ENCODE data around the gene LYPLAL1. TPM values are rescaled to one million over a fixed set of nuclear protein-coding genes. Genes with fewer than 3 reads are reported as not detected.

Gene LYPLAL1
- polyA plus RNA-seq, 2 donors, result 14.3 to 36.3 TPM

- WGBS, 2 donors, result 46 to 49% methylated on average over 4 of the region's 4 CpGs
- Histone ChIP-seq H3K27me3 (ENCODE audit: control insufficient read depth in 1 of 2, insufficient read depth in 2 of 2, low read length in 2 of 2) (no peaks in the 10 kb centered on the region), H3K27ac (ENCODE audit: low read depth in 2 of 2, low read length in 1 of 2) (no peak overlapping the region), H3K36me3 (ENCODE audit: control insufficient read depth in 2 of 2, insufficient read depth in 2 of 2, low read length in 1 of 2) (no peaks in the 10 kb centered on the region), H3K4me1 (ENCODE audit: control insufficient read depth in 2 of 2, insufficient read depth in 2 of 2, low read length in 1 of 2) (no peaks in the 10 kb centered on the region), H3K9me3 (ENCODE audit: control insufficient read depth in 2 of 2, insufficient read depth in 1 of 2, low read depth in 1 of 2, low read length in 1 of 2) (no peaks in the 10 kb centered on the region), H3K4me3 (ENCODE audit: low read depth in 1 of 2, low read length in 2 of 2) (no peak overlapping the region)
Observed at GRCh38 chr1:219159946-219160645, 13.6 kb upstream of the LYPLAL1 start.

DNA sequence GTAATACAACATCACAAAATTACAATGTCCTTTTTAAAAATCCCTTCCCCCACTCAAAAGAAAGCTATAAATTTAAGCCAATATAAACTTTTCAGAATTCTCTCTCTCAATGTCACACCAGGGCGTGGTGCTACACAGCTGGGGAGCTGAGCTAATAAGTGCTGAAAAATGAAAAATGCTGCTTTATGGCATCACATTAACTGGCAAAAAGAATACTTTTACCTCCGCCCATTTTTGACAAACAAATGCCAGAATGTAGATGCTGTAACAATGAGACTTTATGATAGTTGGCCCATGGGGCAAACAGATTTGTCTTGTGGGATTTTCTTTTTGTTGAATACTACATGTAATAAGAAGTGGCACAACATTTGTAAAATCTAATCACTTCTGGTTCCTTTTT is 12.7 kb upstream of the LYPLAL1 start:
- WGBS, 2 donors, result 54 to 62% methylated on average over 2 of the region's 2 CpGs
- no peaks in the 10 kb centered on the region for H3K27me3 ChIP-seq (ENCODE audit: control insufficient read depth in 1 of 2, insufficient read depth in 2 of 2, low read length in 2 of 2)
- no peaks in the 10 kb centered on the region for H3K9me3 ChIP-seq (ENCODE audit: control insufficient read depth in 2 of 2, insufficient read depth in 1 of 2, low read depth in 1 of 2, low read length in 1 of 2)
- H3K4me1 ChIP-seq (ENCODE audit: control insufficient read depth in 2 of 2, insufficient read depth in 2 of 2, low read length in 1 of 2), result no peaks in the 10 kb centered on the region
- H3K36me3 ChIP-seq (ENCODE audit: control insufficient read depth in 2 of 2, insufficient read depth in 2 of 2, low read length in 1 of 2), result no peaks in the 10 kb centered on the region
- no peak overlapping the region for H3K27ac ChIP-seq (ENCODE audit: low read depth in 2 of 2, low read length in 1 of 2)
- no peak overlapping the region for H3K4me3 ChIP-seq (ENCODE audit: low read depth in 1 of 2, low read length in 2 of 2)

DNA sequence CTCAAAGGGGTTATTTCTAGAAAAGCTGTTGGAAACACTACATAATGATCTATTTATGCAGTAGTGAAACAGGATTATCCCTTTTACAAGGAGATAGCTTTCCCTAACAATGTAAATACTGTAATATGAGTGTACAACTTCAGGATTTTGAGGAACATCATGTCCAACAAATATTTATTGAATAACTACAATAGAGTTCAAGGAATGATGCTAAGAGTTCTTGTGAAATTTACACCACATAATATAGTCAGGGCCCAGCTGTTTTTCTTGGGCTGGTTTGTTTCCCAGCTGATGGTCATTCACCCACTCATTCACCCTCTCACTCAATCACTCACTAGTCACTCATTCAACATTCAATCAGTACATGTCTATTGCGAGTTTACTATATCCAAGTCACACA is 12.3 kb upstream of the LYPLAL1 start:
- no peak overlapping the region for H3K4me3 ChIP-seq (ENCODE audit: low read depth in 1 of 2, low read length in 2 of 2)
- H3K9me3 ChIP-seq (ENCODE audit: control insufficient read depth in 2 of 2, insufficient read depth in 1 of 2, low read depth in 1 of 2, low read length in 1 of 2), result no peaks in the 10 kb centered on the region
- H3K36me3 ChIP-seq (ENCODE audit: control insufficient read depth in 2 of 2, insufficient read depth in 2 of 2, low read length in 1 of 2), result no peaks in the 10 kb centered on the region
- no peaks in the 10 kb centered on the region for H3K27me3 ChIP-seq (ENCODE audit: control insufficient read depth in 1 of 2, insufficient read depth in 2 of 2, low read length in 2 of 2)
- no peak overlapping the region for H3K27ac ChIP-seq (ENCODE audit: low read depth in 2 of 2, low read length in 1 of 2)
- no peaks in the 10 kb centered on the region for H3K4me1 ChIP-seq (ENCODE audit: control insufficient read depth in 2 of 2, insufficient read depth in 2 of 2, low read length in 1 of 2)
- WGBS, 2 donors, result 92 to 98% methylated on average over 1 of the region's 1 CpG

DNA sequence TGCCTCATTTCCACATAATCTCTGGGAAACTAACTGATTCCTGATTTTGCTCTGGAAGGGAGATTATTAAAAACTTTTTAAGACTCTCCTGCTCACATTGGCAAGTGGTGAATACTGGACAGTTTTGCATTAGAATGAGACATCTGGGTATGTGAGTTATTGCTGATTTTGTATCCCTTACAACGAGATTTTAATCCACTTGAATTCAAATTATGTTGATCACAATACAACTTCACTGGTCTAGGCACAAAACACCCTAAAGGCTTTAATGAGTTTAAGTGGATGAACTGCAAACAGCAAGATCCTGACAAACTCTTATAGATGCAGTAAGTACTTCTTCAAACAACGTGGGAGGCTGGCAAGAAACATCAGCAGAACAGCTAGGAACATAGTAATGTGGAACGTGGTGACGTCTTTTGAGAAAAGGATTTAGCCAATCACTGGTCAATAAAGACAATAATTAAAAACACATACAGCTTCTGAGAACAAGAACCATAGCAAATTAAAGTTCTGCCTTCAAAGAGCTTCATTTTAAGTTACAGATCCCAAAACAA is 10.2 kb upstream of the LYPLAL1 start:
- no peaks in the 10 kb centered on the region for H3K36me3 ChIP-seq (ENCODE audit: control insufficient read depth in 2 of 2, insufficient read depth in 2 of 2, low read length in 1 of 2)
- H3K27ac ChIP-seq (ENCODE audit: low read depth in 2 of 2, low read length in 1 of 2), result no peak overlapping the region
- no peaks in the 10 kb centered on the region for H3K27me3 ChIP-seq (ENCODE audit: control insufficient read depth in 1 of 2, insufficient read depth in 2 of 2, low read length in 2 of 2)
- no peaks in the 10 kb centered on the region for H3K9me3 ChIP-seq (ENCODE audit: control insufficient read depth in 2 of 2, insufficient read depth in 1 of 2, low read depth in 1 of 2, low read length in 1 of 2)
- no peaks in the 10 kb centered on the region for H3K4me1 ChIP-seq (ENCODE audit: control insufficient read depth in 2 of 2, insufficient read depth in 2 of 2, low read length in 1 of 2)
- no peak overlapping the region for H3K4me3 ChIP-seq (ENCODE audit: low read depth in 1 of 2, low read length in 2 of 2)
- 82 to 87% methylated on average over 4 of the region's 4 CpGs for WGBS, 2 donors

DNA sequence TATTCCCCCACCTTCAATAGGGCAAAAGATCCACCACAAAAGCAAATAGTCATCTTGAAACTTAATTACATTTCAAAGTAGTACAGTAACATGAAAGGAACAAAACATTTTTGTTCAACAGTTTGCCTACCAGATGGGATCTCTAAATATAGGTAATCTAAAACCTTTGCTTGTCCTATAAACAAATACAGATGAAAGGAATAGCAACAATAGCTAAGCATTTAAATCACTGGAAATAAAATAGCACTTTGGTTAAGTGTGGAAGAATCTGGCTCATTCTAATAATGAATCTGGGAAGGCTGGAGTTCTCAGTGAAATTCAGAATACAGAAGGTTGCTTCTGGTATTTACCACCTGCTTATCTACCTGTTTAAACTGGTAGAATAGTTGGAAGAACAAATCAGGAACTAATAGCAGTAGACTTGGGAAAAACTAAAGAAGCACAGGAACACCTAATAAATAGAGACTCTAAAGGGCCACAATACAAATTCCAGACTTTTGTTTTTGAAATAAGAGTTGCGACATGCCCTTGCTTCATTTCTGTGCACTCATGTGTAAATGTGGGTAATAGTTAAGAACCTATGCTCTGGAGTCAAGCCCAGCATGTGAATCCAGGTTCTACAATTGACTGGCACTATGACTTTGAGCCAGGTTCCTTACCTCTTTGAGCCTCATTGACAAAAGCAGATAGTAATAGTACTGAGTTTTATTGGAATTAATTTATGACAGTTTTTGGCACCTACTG is 2.3 kb upstream of the LYPLAL1 start:
- 59 to 64% methylated on average over 1 of the region's 1 CpG for WGBS, 2 donors
- Histone ChIP-seq H3K27ac (ENCODE audit: low read depth in 2 of 2, low read length in 1 of 2) (no peak overlapping the region), H3K9me3 (ENCODE audit: control insufficient read depth in 2 of 2, insufficient read depth in 1 of 2, low read depth in 1 of 2, low read length in 1 of 2) (no peaks in the 10 kb centered on the region), H3K4me1 (ENCODE audit: control insufficient read depth in 2 of 2, insufficient read depth in 2 of 2, low read length in 1 of 2) (no peaks in the 10 kb centered on the region), H3K36me3 (ENCODE audit: control insufficient read depth in 2 of 2, insufficient read depth in 2 of 2, low read length in 1 of 2) (no peaks in the 10 kb centered on the region), H3K27me3 (ENCODE audit: control insufficient read depth in 1 of 2, insufficient read depth in 2 of 2, low read length in 2 of 2) (no peaks in the 10 kb centered on the region), H3K4me3 (ENCODE audit: low read depth in 1 of 2, low read length in 2 of 2) (no peak overlapping the region)

- Histone ChIP-seq H3K4me3 (ENCODE audit: low read depth in 1 of 2, low read length in 2 of 2) (no peak overlapping the region), H3K27ac (ENCODE audit: low read depth in 2 of 2, low read length in 1 of 2) (no peak overlapping the region), H3K4me1 (ENCODE audit: control insufficient read depth in 2 of 2, insufficient read depth in 2 of 2, low read length in 1 of 2) (peaks cover 0 to 3% of the 10 kb centered on the region in 2 donors), H3K9me3 (ENCODE audit: control insufficient read depth in 2 of 2, insufficient read depth in 1 of 2, low read depth in 1 of 2, low read length in 1 of 2) (no peaks in the 10 kb centered on the region), H3K36me3 (ENCODE audit: control insufficient read depth in 2 of 2, insufficient read depth in 2 of 2, low read length in 1 of 2) (no peaks in the 10 kb centered on the region), H3K27me3 (ENCODE audit: control insufficient read depth in 1 of 2, insufficient read depth in 2 of 2, low read length in 2 of 2) (no peaks in the 10 kb centered on the region)
- WGBS, 2 donors, result 94 to 95% methylated on average over 2 of the region's 2 CpGs
Observed at GRCh38 chr1:219172821-219173220, 857 bp upstream of the LYPLAL1 start.

GRCh38 chr1:219173434-219173757 is 282 bp upstream of the LYPLAL1 start:
- WGBS, 2 donors, result 32 to 34% methylated on average over 6 of the region's 6 CpGs
- no peaks in the 10 kb centered on the region for H3K27me3 ChIP-seq (ENCODE audit: control insufficient read depth in 1 of 2, insufficient read depth in 2 of 2, low read length in 2 of 2)
- peaks cover 0 to 4% of the 10 kb centered on the region in 2 donors for H3K4me1 ChIP-seq (ENCODE audit: control insufficient read depth in 2 of 2, insufficient read depth in 2 of 2, low read length in 1 of 2)
- no peaks in the 10 kb centered on the region for H3K9me3 ChIP-seq (ENCODE audit: control insufficient read depth in 2 of 2, insufficient read depth in 1 of 2, low read depth in 1 of 2, low read length in 1 of 2)
- H3K36me3 ChIP-seq (ENCODE audit: control insufficient read depth in 2 of 2, insufficient read depth in 2 of 2, low read length in 1 of 2), result no peaks in the 10 kb centered on the region
- peak overlapping the region; percentile 91 to 94 for H3K27ac ChIP-seq (ENCODE audit: low read depth in 2 of 2, low read length in 1 of 2)
- peak overlapping the region; percentile 80 to 83 for H3K4me3 ChIP-seq (ENCODE audit: low read depth in 1 of 2, low read length in 2 of 2)

GRCh38 chr1:219174460-219175211 is 958 bp downstream of the LYPLAL1 start:
- Histone ChIP-seq H3K27ac (ENCODE audit: low read depth in 2 of 2, low read length in 1 of 2) (peak overlapping the region; percentile 86 to 94), H3K4me1 (ENCODE audit: control insufficient read depth in 2 of 2, insufficient read depth in 2 of 2, low read length in 1 of 2) (peaks cover 0 to 4% of the 10 kb centered on the region in 2 donors), H3K27me3 (ENCODE audit: control insufficient read depth in 1 of 2, insufficient read depth in 2 of 2, low read length in 2 of 2) (no peaks in the 10 kb centered on the region), H3K9me3 (ENCODE audit: control insufficient read depth in 2 of 2, insufficient read depth in 1 of 2, low read depth in 1 of 2, low read length in 1 of 2) (no peaks in the 10 kb centered on the region), H3K4me3 (ENCODE audit: low read depth in 1 of 2, low read length in 2 of 2) (peak overlapping the region; percentile 80 to 83), H3K36me3 (ENCODE audit: control insufficient read depth in 2 of 2, insufficient read depth in 2 of 2, low read length in 1 of 2) (no peaks in the 10 kb centered on the region)
- 13 to 15% methylated on average over 11 of the region's 11 CpGs for WGBS, 2 donors

- no peaks in the 10 kb centered on the region for H3K27me3 ChIP-seq (ENCODE audit: control insufficient read depth in 1 of 2, insufficient read depth in 2 of 2, low read length in 2 of 2)
- H3K27ac ChIP-seq (ENCODE audit: low read depth in 2 of 2, low read length in 1 of 2), result peak overlapping the region; percentile 34 to 94
- peaks cover 0 to 4% of the 10 kb centered on the region in 2 donors for H3K4me1 ChIP-seq (ENCODE audit: control insufficient read depth in 2 of 2, insufficient read depth in 2 of 2, low read length in 1 of 2)
- 65 to 73% methylated on average over 3 of the region's 3 CpGs for WGBS, 2 donors
- H3K9me3 ChIP-seq (ENCODE audit: control insufficient read depth in 2 of 2, insufficient read depth in 1 of 2, low read depth in 1 of 2, low read length in 1 of 2), result no peaks in the 10 kb centered on the region
- H3K4me3 ChIP-seq (ENCODE audit: low read depth in 1 of 2, low read length in 2 of 2), result peak overlapping the region; percentile 7 to 80
- no peaks in the 10 kb centered on the region for H3K36me3 ChIP-seq (ENCODE audit: control insufficient read depth in 2 of 2, insufficient read depth in 2 of 2, low read length in 1 of 2)
Observed at GRCh38 chr1:219175212-219175564, 1.5 kb downstream of the LYPLAL1 start.
